IMR-90 (cell line): Measurements from ENCODE around the gene TOMM40. TPM values are rescaled to one million over a fixed set of nuclear protein-coding genes. Genes with fewer than 3 reads are reported as not detected.
"Not testable (repeated sequence)": the region's sequence is repeated elsewhere in the genome, so short reads cannot be mapped to it uniquely, and the experiment has no call there.

Experiments used
- ATAC-seq: fragments of 200-7000 bp; cut with Tn5 transposase; 2 replicates; pipeline ENCODE4 v1.9.1; 2020; ENCODE audit warnings: low read depth, mild to moderate bottlenecking, moderate library complexity
- BruUV-seq: library from RNA; stranded (reverse); fragments of 400-500 nt; replicated peaks from 2 replicates; lab custom pipeline; 2021; lab: Mats Ljungman, UMichigan
- CTCF ChIA-PET: fragments of 300-600 bp; formaldehyde crosslinking; extraction: SDS; loops from one replicate; lab custom pipeline; 2021; ENCODE audit warnings: antibody characterized with exemption; lab: Yijun Ruan, JAX
- POLR2A ChIA-PET: fragments of 300-600 bp; sonication (Branson Sonifier 250); formaldehyde crosslinking; loops from one replicate; lab custom pipeline; 2022; ENCODE audit warnings: antibody characterized with exemption; ENCODE audit not compliant: unreplicated experiment; lab: Charles Lee
- DNase-seq: peaks from one replicate; pipeline ENCODE4 v3.0.0; 2013
- H2AFZ ChIP-seq: replicated peaks from 2 replicates; pipeline ENCODE3; 2013; ENCODE audit warnings: low read length, mild to moderate bottlenecking; ENCODE audit not compliant: poor library complexity
- H2AK5ac ChIP-seq: 2 replicates; pipeline ENCODE4 v1.6.1; 2013; ENCODE audit warnings: low read depth, low read length, inconsistent platforms
- H2AK9ac ChIP-seq: replicated peaks from 2 replicates; pipeline ENCODE3; 2013; ENCODE audit warnings: mild to moderate bottlenecking, low read depth, low read length, moderate library complexity; ENCODE audit not compliant: poor library complexity
- H2BK120ac ChIP-seq: 2 replicates; pipeline ENCODE4 v1.6.1; 2013; ENCODE audit warnings: low read depth, low read length, inconsistent platforms
- H2BK15ac ChIP-seq: 3 replicates; pipeline ENCODE4 v1.6.1; 2013; ENCODE audit warnings: low read depth, low read length, inconsistent platforms
- H2BK20ac ChIP-seq: 2 replicates; pipeline ENCODE4 v1.6.1; 2013; ENCODE audit warnings: low read depth, mild to moderate bottlenecking, inconsistent platforms, low read length, moderate library complexity
- H2BK5ac ChIP-seq: 2 replicates; pipeline ENCODE4 v1.6.1; 2013; ENCODE audit warnings: mild to moderate bottlenecking, low read depth, low read length, inconsistent platforms; ENCODE audit not compliant: poor library complexity, severe bottlenecking
- H3K14ac ChIP-seq: replicated peaks from 2 replicates; pipeline ENCODE4 v1.6.1; 2013; ENCODE audit warnings: low read depth, low read length, inconsistent platforms
- H3K18ac ChIP-seq: 2 replicates; pipeline ENCODE4 v1.6.1; 2013; ENCODE audit warnings: low read depth, low read length, control low read depth
- H3K23ac ChIP-seq: 2 replicates; pipeline ENCODE4 v1.6.1; 2013; ENCODE audit warnings: low read depth, low read length, inconsistent platforms
- H3K27ac ChIP-seq: 2 replicates; pipeline ENCODE4 v1.5.1; 2013; ENCODE audit warnings: mild to moderate bottlenecking, control low read depth, low read length; ENCODE audit not compliant: insufficient read depth
- H3K27me3 ChIP-seq: 2 replicates; pipeline ENCODE4 v1.6.1; 2013; ENCODE audit warnings: low read length; ENCODE audit not compliant: control insufficient read depth, insufficient read depth
- H3K36me3 ChIP-seq: 2 replicates; pipeline ENCODE4 v1.6.1; 2013; ENCODE audit warnings: low read length, mixed read lengths; ENCODE audit not compliant: control insufficient read depth, insufficient read depth
- H3K4ac ChIP-seq: 2 replicates; pipeline ENCODE4 v1.6.1; 2013; ENCODE audit warnings: low read depth, low read length, inconsistent platforms
- H3K4me1 ChIP-seq: 2 replicates; pipeline ENCODE4 v1.6.1; 2013; ENCODE audit warnings: low read length, mixed read lengths; ENCODE audit not compliant: control insufficient read depth, insufficient read depth
- H3K4me2 ChIP-seq: 2 replicates; pipeline ENCODE4 v1.6.1; 2013; ENCODE audit warnings: low read depth, mild to moderate bottlenecking, control low read depth, low read length, moderate library complexity
- H3K4me3 ChIP-seq: 2 replicates; pipeline ENCODE4 v1.5.1; 2013; ENCODE audit warnings: low read depth, mild to moderate bottlenecking, control low read depth, low read length, moderate library complexity; ENCODE audit not compliant: insufficient read depth
- H3K56ac ChIP-seq: 2 replicates; pipeline ENCODE4 v1.6.1; 2013; ENCODE audit warnings: low read length, inconsistent platforms; ENCODE audit not compliant: insufficient read depth; ENCODE audit errors: extremely low read depth
- H3K79me1 ChIP-seq, 2 experiments: 2 replicates each; pipeline ENCODE4 v1.6.1; 2013; ENCODE audit warnings: low read length in 2 of 2, inconsistent platforms in 1 of 2, low read depth in 1 of 2
- H3K9ac ChIP-seq: 2 replicates; pipeline ENCODE4 v1.6.1; 2013; ENCODE audit warnings: low read depth, low read length, control low read depth
- H3K9me1 ChIP-seq: 2 replicates; pipeline ENCODE4 v1.6.1; 2013; ENCODE audit warnings: low read length, inconsistent platforms; ENCODE audit not compliant: insufficient read depth
- H3K9me3 ChIP-seq: 2 replicates; pipeline ENCODE4 v1.6.1; 2013; ENCODE audit warnings: low read length; ENCODE audit not compliant: control insufficient read depth, insufficient read depth
- H4K20me1 ChIP-seq: 2 replicates; pipeline ENCODE4 v1.6.1; 2013; ENCODE audit warnings: low read length, inconsistent platforms; ENCODE audit not compliant: insufficient read depth
- H4K5ac ChIP-seq: 2 replicates; pipeline ENCODE4 v1.6.1; 2013; ENCODE audit warnings: mild to moderate bottlenecking, low read depth, low read length, control low read depth
- H4K8ac ChIP-seq, 2 experiments: 2 replicates each; pipeline ENCODE4 v1.6.1; 2013; ENCODE audit warnings: low read depth in 2 of 2, low read length in 2 of 2, control low read depth in 1 of 2, inconsistent platforms in 1 of 2
- H4K91ac ChIP-seq: 2 replicates; pipeline ENCODE4 v1.6.1; 2013; ENCODE audit warnings: low read depth, low read length, inconsistent platforms; ENCODE audit not compliant: insufficient read depth
- BHLHE40 ChIP-seq: fragments of 150-350 bp; IDR thresholded peaks from 2 replicates; pipeline ENCODE4 v1.6.1; 2016; ENCODE audit warnings: mild to moderate bottlenecking, low read depth, low read length
- CEBPB ChIP-seq: IDR thresholded peaks from 2 replicates; pipeline ENCODE4 v1.6.1; 2012; ENCODE audit warnings: low read depth, low read length, improper control_type of control experiment
- CHD1 ChIP-seq: IDR thresholded peaks from 2 replicates; pipeline ENCODE4 v1.6.1; 2012; ENCODE audit warnings: low read depth, low read length, improper control_type of control experiment
- MAFK ChIP-seq: IDR thresholded peaks from 2 replicates; pipeline ENCODE4 v1.6.1; 2012; ENCODE audit warnings: low read depth, low read length, improper control_type of control experiment
- POLR2A ChIP-seq: IDR thresholded peaks from 2 replicates; pipeline ENCODE4 v1.6.1; 2012; ENCODE audit warnings: mild to moderate bottlenecking, low read depth, low read length
- RCOR1 ChIP-seq: IDR thresholded peaks from 2 replicates; pipeline ENCODE4 v1.6.1; 2012; ENCODE audit warnings: mild to moderate bottlenecking, low read length, improper control_type of control experiment; ENCODE audit not compliant: insufficient replicate concordance
- RFX5 ChIP-seq: IDR thresholded peaks from 2 replicates; pipeline ENCODE4 v1.8.0; 2012; ENCODE audit warnings: low read depth, mild to moderate bottlenecking, low read length, moderate library complexity
- WGBS, 2 experiments: methylation state at CpG; one replicate each; pipeline versions ENCODE4 v1.1.5 to v1.1.7; 2013; ENCODE audit warnings: missing lambda C conversion rate in 2 of 2; ENCODE audit not compliant: insufficient read length in 1 of 2; ENCODE audit errors: extremely low coverage in 2 of 2; 5-methylcytosine and 5-hydroxymethylcytosine counted together
- dilution Hi-C: fragments of 300-500 bp; cut with HindIII; formaldehyde crosslinking; loops from one replicate; pipeline ENCODE4 v1.14.3; 2018; ENCODE audit warnings: low sequenced_read_pairs; ENCODE audit not compliant: unreplicated experiment
- in situ Hi-C: fragments of 300-500 bp; cut with MboI; formaldehyde crosslinking; loops from 3 replicates; pipeline ENCODE4 v1.14.3; 2019; ENCODE audit warnings: low sequenced_read_pairs, inconsistent platforms, mixed read lengths
- intact Hi-C: fragments of 100-400 bp; cut with micrococcal nuclease; formaldehyde crosslinking; loops from 2 replicates; pipeline ENCODE4 v1.10.0; 2022
- polyA plus RNA-seq, 3 experiments: library from polyadenylated mRNA; depleted of rRNA; stranded (reverse); fragments of >200 nt; gene quantifications; 2 replicates each; pipeline ENCODE4 v1.2.3, GENCODE V29; 2012; ENCODE audit warnings: low replicate concordance in 1 of 3
- total RNA-seq: library from RNA; depleted of rRNA; stranded (reverse); fragments of >200 nt; gene quantifications from 2 replicates; pipeline ENCODE4 v1.2.3, GENCODE V29; 2012

TOMM40 gene
- total and polyA plus RNA-seq, 2 of the 4 experiments (the other 2 are of a cell fraction), result 54.8 to 62.6 TPM

- BruUV-seq, result no TSS peak
- H2AK5ac ChIP-seq, result no peak overlapping the region
- H3K27me3 ChIP-seq, result peaks cover 8% of the 10 kb centered on the region
- H4K91ac ChIP-seq, result no peak overlapping the region
- dilution Hi-C loops (no loop called here), in situ Hi-C loops (loop anchor here (5.0 kb wide), 1 partner anchor 43 kb away; no protein-coding TSS in a partner anchor), intact Hi-C loops (no loop called here)
- no peaks in the 10 kb centered on the region for H4K20me1 ChIP-seq
- H3K56ac ChIP-seq, result no peak overlapping the region
- H3K79me1 ChIP-seq, result no peaks in the 10 kb centered on the region
- H2AK9ac ChIP-seq, result peak overlapping the region; percentile 72
- H3K9me1 ChIP-seq, result peaks cover 4% of the 10 kb centered on the region; the same call in 1 of the 2 replicates
- no peak overlapping the region for H3K18ac ChIP-seq
- TF ChIP-seq MAFK (no peak), BHLHE40 (no peak), RCOR1 (no peak), CHD1 (no peak), POLR2A (no peak), RFX5 (no peak), CEBPB (no peak)
- no peak overlapping the region for H3K4ac ChIP-seq
- POLR2A ChIA-PET, result no interaction called here
- H2BK15ac ChIP-seq, result no peak overlapping the region
- H2BK120ac ChIP-seq, result no peak overlapping the region
- H2AFZ ChIP-seq, result no peak overlapping the region
- CTCF ChIA-PET, result interaction anchor here (0.6 to 0.8 kb wide), 2 partner anchors 87 to 1065 kb away, joined by 3 read pairs; no protein-coding TSS in a partner anchor
- no CpG with 5 or more reads among the region's 5 CpGs for WGBS, 2 experiments
- no peak overlapping the region for H2BK5ac ChIP-seq
- ATAC-seq (no peak), DNase-seq (no peak)
- no peak overlapping the region for H3K4me2 ChIP-seq
- no peak overlapping the region for H3K4me3 ChIP-seq
- H4K8ac ChIP-seq, result no peak overlapping the region
- H2BK20ac ChIP-seq, result no peak overlapping the region
- no peak overlapping the region for H3K23ac ChIP-seq
- H3K9me3 ChIP-seq, result no peaks in the 10 kb centered on the region
- H3K4me1 ChIP-seq, result peaks cover 15% of the 10 kb centered on the region
- H4K5ac ChIP-seq, result no peak overlapping the region
- H3K36me3 ChIP-seq, result no peaks in the 10 kb centered on the region
- no peak overlapping the region for H3K9ac ChIP-seq
- no peak overlapping the region for H3K14ac ChIP-seq
- no peak overlapping the region for H3K27ac ChIP-seq
Measured at GRCh38 chr19:44909775-44910174, 18.7 kb downstream of the TOMM40 start.

GRCh38 chr19:44911896-44912295, 20.8 kb downstream of the TOMM40 start:
- H4K5ac ChIP-seq, H3K4me2 ChIP-seq, H3K14ac ChIP-seq, H2BK5ac ChIP-seq, H3K23ac ChIP-seq, H2BK120ac ChIP-seq, H3K9me3 ChIP-seq, DNase-seq, POLR2A ChIA-PET, H4K91ac ChIP-seq, H3K27ac ChIP-seq, H2AFZ ChIP-seq, H3K4me3 ChIP-seq, H3K4ac ChIP-seq, H3K9me1 ChIP-seq, H2BK20ac ChIP-seq, H3K79me1 ChIP-seq, H4K8ac ChIP-seq, H3K36me3 ChIP-seq, H4K20me1 ChIP-seq, BruUV-seq, H3K27me3 ChIP-seq, H3K9ac ChIP-seq, H2AK9ac ChIP-seq, dilution Hi-C loops, intact Hi-C loops, H3K18ac ChIP-seq, H2BK15ac ChIP-seq, ATAC-seq, H3K56ac ChIP-seq: not testable (repeated sequence)
- Histone ChIP-seq H3K4me1 (peaks cover 12% of the 10 kb centered on the region), H2AK5ac (peak overlapping the region; percentile 37; the same call in 1 of the 2 replicates)
- in situ Hi-C loops, result loop anchor here (5.0 kb wide), 1 partner anchor 40 kb away; no protein-coding TSS in a partner anchor
- CTCF ChIA-PET, result interaction anchor here (0.8 to 1.2 kb wide), 2 partner anchors 13 to 40 kb away, joined by 4 to 5 read pairs; no protein-coding TSS in a partner anchor
- WGBS, 2 experiments, result no CpG with 5 or more reads among the region's 6 CpGs
